Gastroesophageal sphincter (tissue), 2 donors: Measurements from ENCODE around the gene NPIPA8.
"Not testable (repeated sequence)": the region's sequence is repeated elsewhere in the genome, so short reads cannot be mapped to it uniquely, and the experiment has no call there.

Source experiments
- EP300 ChIP-seq: sonication (generic); formaldehyde crosslinking; IDR thresholded peaks from one replicate; pipeline ENCODE4 v1.6.1; 2017; ENCODE audit warnings: antibody characterized with exemption, mild to moderate bottlenecking
- POLR2A ChIP-seq, 2 donors: fragments of 450-650 bp; IDR thresholded peaks; one replicate each; pipeline ENCODE4 v1.6.1; 2017; ENCODE audit warnings: antibody characterized with exemption in 2 of 2, mild to moderate bottlenecking in 2 of 2, moderate library complexity in 1 of 2
- POLR2AphosphoS5 ChIP-seq: sonication (generic); formaldehyde crosslinking; IDR thresholded peaks from one replicate; pipeline ENCODE4 v1.6.1; 2017; ENCODE audit warnings: antibody characterized with exemption

GRCh38 chr16:18384098-18384636, 47.6 kb upstream of the NPIPA8 start:
- not testable (repeated sequence) for TF ChIP-seq POLR2A (IDR thresholded peaks at IDR 0.05); EP300; POLR2AphosphoS5
